Measurements from ENCODE around the gene SERINC3.

DNA sequence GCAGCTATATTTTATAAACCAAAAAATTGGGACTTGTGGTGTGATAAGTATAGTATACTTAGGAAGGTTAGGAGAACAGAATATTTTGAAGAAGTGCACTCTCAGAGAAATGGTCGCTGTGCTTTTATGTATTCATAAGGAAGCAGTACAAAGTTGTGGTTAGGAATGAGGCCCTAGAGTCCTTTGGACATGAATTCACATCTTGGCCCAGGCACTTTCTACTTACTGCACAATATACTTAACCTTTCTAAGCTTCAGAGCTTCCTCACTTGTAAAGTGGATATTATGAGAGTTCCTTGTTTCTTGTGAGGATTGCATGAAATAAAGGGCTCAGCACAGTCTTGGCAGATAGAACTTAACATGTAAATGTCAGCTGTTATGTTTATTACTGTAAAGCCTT is 21.0 kb upstream of the SERINC3 start:
- TF ChIP-seq, protein P1, sequence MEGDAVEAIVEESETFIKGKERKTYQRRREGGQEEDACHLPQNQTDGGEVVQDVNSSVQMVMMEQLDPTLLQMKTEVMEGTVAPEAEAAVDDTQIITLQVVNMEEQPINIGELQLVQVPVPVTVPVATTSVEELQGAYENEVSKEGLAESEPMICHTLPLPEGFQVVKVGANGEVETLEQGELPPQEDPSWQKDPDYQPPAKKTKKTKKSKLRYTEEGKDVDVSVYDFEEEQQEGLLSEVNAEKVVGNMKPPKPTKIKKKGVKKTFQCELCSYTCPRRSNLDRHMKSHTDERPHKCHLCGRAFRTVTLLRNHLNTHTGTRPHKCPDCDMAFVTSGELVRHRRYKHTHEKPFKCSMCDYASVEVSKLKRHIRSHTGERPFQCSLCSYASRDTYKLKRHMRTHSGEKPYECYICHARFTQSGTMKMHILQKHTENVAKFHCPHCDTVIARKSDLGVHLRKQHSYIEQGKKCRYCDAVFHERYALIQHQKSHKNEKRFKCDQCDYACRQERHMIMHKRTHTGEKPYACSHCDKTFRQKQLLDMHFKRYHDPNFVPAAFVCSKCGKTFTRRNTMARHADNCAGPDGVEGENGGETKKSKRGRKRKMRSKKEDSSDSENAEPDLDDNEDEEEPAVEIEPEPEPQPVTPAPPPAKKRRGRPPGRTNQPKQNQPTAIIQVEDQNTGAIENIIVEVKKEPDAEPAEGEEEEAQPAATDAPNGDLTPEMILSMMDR (optimal IDR thresholded peaks at IDR 0.05 in 1 of 3, IDR thresholded peaks at IDR 0.05 in 1 of 3, conservative IDR thresholded peaks at IDR 0.05 in 1 of 3; ENCODE audit: extremely low read depth in 1 of 3, insufficient read depth in 2 of 3, low read length in 3 of 3): no peak
- no peak for TF ChIP-seq EZH2 (IDR thresholded peaks at IDR 0.05; ENCODE audit: low read length)
